SHP77 treated with DMSO at 0.1 percent for 48 hours (cell line): ENCODE results near the gene GATAD2A.
A peak's percentile ranks its signal among the peaks of the same experiment; 100 is the strongest.

Experiments used
- DNase-seq: peaks from one replicate; lab custom pipeline; 2025; lab: John Stamatoyannopoulos, UW

The GATAD2A gene

GRCh38 chr19:19488875-19489690 lies 83.6 kb downstream of the GATAD2A start:
- peak; percentile 76 for DNase-seq

DNA sequence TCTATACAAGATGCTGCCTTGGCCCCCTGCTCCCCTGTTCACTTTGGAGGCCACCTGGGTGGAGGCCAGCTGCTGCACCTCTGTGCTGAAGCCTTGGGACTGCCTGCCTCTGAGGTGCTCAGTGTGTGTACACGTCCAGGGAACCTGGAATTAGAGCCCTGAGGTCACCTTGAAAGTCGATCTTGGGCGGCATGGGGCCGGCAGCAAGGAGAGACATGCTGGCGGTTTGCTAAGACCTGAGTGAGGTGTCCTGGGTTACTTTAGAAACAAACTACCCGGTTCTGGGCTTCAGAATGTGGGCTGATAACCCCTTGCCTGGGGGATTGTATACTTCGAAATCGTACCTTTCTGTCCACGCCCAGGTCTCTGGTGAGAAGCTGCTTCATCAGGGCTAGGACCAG lies 84.3 kb downstream of the GATAD2A start:
- DNase-seq = no peak

DNA sequence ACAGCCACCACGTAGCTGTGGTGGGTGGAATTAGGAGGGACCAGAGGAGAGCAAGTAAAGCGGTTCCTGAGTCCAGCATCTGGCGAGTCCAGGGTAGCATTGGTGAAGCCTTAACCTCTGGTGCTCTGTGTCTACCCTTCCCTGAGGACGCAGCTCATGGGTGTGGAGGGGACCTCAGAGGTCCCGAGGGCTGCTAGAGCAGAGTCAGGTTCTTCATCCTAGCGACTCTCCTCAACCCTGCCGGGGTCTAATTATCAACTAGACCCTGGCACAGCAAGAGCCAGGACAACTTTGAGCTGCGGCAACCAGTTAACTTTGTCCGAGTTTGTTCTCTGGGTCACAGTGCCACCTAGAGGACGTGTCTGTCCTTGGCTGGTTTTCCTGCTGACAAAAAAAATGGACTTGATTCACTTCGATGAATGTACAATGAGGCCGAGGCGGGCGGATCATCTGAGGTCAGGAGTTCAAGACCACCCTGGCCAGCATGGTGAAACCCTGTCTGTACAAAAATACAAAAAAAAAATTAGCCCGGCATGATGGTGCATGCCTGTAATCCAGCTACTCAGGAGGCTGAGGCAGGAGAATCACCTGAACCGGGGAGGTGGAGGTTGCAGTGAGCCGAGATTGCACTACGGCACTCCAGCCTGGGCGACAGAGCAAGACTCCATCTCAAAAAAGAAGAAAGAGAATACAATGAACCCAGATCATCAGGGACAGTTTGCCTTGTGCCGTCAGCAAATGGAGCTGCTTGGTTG lies 84.9 kb downstream of the GATAD2A start:
- DNase-seq = peak; percentile 23

DNA sequence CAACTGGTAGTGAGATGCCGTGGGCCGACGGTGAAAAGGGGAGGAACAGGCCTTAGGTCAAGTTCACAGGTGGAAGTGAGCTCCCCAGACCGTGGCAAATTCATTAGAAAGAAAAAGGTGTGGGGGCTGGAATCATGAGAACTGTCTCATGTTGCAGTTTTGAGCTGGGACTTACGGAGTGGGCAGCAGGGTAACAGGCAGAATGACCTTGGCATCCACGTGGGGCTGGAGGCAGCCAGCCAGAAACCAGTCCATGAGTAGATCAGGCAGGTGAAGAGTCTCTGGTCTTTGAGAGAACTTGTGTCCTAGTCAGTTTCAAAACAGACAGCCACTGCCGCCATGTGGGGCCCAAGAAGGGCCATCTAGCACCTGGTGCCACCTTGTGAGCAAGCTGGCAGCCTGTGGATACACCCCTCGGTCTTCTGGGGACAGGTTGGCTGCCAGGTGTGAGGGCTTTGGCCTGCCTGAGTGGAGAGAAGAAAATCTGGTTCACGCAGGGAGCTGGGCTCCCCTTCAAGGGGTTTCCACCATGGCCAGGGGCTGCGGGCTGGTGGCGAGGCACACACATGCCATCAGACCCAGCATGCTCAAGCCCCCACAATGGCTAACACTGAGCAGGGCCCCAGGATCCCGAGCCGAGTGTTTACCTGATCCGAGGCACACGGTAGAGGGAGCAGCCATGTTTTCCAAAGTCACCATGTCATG lies 86.0 kb downstream of the GATAD2A start:
- DNase-seq = no peak

DNA sequence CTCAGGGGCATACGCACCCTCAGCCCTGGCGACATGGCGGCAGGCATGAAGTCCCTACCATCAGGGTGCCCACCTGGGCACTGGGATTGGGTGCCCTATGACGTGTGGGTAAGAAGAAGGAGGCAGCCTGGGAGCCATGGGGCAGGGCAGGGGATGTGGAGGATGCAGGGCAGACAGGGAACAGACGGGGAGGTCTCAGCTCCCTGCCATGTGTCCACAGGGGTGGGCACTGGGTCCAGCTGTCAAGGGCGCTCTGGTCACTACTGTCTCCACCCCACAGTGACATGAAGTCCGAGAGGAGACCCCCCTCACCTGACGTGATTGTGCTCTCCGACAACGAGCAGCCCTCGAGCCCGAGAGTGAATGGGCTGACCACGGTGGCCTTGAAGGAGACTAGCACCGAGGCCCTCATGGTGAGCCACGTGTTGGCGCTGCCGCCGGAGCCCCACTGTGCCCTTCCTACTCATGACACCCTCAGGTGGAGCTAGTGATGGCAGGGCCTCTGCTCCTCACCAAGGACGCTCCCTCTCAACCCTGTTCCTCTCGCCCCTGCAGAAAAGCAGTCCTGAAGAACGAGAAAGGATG lies 86.6 kb downstream of the GATAD2A start:
- DNase-seq = no peak

GRCh38 chr19:19493841-19494546 lies 88.5 kb downstream of the GATAD2A start:
- DNase-seq = no peak

GRCh38 chr19:19495614-19496603 lies 90.4 kb downstream of the GATAD2A start:
- no peak for DNase-seq

DNA sequence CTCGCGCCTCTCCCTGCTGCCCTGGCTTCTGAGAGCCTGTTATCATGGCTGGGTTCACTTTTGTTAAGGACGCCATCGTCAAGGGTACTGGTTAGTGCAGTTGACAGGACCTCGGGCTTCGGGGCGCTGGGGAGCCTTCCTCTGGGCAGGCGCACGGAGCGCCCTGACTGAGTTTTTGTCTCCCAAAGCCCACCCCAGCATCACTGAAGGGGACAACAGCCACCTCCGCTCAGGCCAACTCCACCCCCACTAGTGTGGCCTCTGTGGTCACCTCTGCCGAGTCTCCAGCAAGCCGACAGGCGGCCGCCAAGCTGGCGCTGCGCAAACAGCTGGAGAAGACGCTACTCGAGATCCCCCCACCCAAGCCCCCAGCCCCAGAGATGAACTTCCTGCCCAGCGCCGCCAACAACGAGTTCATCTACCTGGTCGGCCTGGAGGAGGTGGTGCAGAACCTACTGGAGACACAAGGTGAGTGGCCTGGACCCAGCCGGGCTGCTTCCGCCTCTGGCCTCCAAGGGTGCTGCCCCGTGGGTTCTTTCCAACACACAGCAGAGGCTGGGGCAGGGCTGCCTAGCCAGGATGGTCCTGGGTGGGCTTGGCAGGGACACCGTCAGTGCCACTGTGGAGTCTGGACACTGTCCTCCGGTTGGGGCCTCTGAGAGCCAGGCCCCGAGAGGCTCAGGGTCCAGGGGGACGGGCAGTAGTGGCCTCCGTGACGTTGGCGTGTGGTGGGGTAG lies 92.9 kb downstream of the GATAD2A start:
- no peak for DNase-seq

DNA sequence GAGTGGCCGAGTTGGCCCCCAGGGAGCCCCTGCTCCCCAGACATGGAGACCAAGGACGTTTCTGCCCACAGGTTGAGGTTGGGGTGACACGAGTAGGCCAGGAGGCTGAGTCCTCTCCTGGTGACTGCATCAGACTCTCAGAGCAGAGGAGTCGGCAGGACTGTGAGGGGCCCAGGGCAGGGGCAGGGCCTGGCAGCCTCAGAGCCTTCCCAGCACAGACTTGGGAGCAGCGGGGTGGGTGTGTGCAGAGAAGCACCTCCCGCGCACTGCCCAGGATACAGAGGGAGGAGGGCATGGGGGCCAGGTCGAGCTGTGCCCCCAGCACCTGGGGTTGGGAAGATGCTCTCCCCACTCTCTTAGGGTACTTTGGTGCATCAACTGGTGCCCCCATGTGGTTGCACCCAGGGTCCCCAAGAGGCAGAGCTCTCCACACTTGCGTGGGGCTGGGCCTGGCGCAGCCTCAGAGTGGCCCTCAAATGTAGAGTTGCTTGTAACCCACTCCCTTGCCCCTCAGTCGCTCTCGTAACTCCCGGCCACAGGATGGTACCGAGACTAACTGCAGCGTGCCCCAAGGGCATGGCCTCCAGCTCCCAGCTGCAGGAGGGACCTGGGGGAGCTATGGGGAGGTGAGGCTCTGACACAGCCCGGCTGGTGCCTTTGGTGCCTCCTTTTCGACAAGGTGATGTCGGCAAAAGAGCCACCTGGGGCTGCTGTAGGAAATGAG lies 94.0 kb downstream of the GATAD2A start:
- DNase-seq = no peak

- no peak for DNase-seq
Measured at GRCh38 chr19:19500975-19501644, 95.6 kb downstream of the GATAD2A start.

GRCh38 chr19:19501798-19502197 lies 96.3 kb downstream of the GATAD2A start:
- DNase-seq = no peak

GRCh38 chr19:19502281-19502680 lies 96.8 kb downstream of the GATAD2A start:
- no peak for DNase-seq

DNA sequence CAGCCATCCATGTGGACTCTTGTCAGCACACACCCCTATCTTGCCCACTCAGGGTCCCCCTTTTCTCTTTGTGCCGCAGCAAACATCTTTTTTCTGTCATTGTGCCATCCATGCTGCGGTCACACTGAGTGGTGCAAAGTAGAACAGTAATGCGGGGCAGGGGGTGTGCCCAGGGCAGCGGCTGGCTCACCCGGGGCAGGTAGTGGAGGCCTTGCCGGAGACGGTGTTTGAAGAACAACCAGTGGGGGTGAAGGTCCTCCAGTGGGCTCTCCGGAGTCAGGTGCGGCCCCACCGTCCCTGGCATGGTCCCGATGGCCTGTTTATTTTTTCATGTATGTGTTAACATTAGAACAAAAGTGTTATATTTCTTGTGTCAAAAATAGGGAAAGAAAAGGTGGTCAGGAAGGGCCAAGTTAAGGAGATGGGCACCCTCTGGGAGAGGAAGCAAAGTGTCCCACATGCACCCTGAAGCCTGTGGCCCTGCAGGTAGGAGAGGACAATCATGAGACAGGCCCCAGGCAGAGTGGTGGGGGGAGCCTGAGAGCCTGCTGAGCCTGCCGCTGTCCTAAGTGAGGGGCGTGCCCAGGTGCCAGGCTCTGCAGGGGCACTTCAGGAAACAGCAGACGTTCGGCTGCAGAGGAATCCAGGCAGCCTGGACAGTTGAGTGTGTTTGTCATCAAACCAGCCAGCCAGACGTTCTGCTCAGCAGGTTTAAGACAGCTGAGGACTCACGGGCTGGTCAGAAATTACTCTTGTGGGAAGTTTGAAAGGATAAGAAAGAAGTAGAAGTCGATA lies 97.5 kb downstream of the GATAD2A start:
- no peak for DNase-seq

DNA sequence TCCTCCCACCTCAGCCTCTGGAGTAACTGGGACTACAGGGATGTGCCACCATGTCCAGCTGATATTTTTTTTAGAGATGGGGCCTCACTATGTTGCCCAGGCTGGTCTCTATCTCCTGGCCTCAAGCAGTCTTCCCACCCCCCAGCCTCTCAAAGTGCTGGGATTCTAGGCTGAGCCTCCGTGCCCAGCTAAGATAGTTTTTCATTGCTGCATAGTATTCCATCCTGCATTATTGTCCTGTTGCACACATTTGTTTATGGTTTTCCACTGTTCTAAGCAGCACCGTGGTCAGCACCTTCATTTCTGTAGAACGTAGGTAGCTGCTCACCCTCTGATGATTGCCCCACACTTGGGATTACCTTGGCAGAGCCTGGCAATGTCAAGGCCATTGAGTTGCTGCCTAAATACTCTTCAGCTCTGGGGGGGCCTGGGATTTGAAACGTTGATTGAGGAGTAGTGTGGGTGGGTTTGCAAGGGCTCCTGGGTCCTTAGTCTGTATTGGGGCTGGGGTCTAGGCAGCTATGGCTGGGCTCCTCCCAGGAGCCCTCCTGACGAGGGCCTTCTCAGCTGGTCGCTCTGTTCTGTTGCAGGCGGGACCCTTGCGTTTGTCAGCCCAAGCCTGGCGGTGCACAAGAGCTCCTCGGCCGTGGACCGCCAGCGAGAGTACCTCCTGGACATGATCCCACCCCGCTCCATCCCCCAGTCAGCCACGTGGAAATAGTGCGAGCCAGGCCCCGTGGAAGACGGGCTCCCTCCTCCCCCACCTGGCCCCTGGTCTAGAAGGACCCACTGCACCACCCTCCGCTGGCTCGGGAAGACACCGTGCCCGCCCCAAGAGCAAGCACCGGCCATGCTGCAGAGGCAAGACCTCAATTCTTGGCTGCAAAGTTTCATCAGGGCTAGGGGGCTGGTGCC lies 99.5 kb downstream of the GATAD2A start:
- no peak for DNase-seq

DNA sequence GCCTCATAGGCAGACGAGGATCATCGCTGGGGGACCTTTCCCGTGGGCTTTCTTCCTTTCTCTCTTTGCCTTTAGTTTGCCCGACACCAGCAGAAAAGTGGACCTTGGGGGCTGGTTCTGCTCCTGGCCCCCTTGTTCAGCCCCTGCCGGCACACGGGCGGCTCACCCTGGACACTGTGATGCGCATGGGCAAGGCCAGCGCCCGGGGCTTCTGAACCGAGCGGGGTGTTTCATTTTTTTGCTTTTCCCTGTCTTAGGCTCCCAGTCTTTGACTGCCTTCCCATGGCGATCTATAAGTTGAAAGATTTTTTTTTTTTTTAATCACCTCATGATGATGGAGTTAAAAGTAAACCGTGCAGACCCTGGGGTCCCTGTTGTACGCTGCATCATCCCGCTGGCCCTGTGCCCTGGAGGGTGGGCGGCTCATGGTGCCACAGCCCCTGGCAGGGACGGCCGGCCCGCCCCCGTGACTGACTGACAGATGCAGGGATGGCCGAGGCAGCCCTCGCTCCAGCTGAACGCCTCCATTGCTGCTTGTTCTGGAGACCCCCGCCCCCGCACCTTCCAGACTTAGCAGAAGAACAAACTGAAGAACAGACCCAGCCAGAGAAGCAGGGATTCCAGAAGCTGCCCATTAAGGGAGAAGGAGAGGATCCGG lies 100.3 kb downstream of the GATAD2A start:
- no peak for DNase-seq

- DNase-seq = no peak
Measured at GRCh38 chr19:19506592-19506991, 101.1 kb downstream of the GATAD2A start.
